ENCODE measurements around the gene FBL. TPM values are rescaled to one million over a fixed set of nuclear protein-coding genes. Genes with fewer than 3 reads are reported as not detected.

Gene FBL
- polyA plus RNA-seq, 1 of the 3 experiments (the other 2 are of a cell fraction): 371 TPM

DNA sequence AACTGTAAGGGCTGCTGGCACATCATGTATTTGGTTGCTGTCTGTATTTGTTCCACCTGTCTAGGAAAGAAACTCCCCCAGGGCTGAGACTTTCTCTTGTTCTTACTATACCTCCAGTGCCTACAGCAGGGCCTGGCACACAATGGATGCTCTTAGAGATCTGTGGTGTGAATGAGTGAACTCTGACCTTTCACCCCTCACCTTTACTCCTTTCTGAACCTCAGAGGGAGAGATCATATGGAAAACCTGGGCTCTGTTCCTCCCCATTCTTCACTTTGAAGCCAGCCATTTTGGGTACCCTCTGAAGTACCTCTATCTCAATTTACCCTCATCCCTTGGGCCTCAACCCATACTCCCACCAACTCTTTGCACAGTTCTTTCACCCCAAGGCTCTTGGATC, 15.3 kb downstream of the FBL start:
- no peaks in the 10 kb centered on the region for H3K27me3 ChIP-seq (ENCODE audit: insufficient read depth)

More for the DNA sequence above, 15.3 kb downstream of the FBL start:
- Histone ChIP-seq H4K20me1 (ENCODE audit: insufficient read depth) (no peaks in the 10 kb centered on the region), H3K27ac (ENCODE audit: low read depth in 2 of 2, low read length in 1 of 2) (no peak overlapping the region), H3K36me3 (replicated peaks in 1 of 2; ENCODE audit: control insufficient read depth in 1 of 2, insufficient read depth in 2 of 2, low read length in 1 of 2) (peaks cover 35 to 52% of the 10 kb centered on the region in 2 experiments), H3K4me1 (ENCODE audit: control insufficient read depth in 1 of 2, insufficient read depth in 2 of 2, low read depth in 1 of 2, low read length in 1 of 2) (peaks cover 0 to 16% of the 10 kb centered on the region in 2 experiments; a peak in 2 of 4 replicates), H3K9me3 (no peaks in the 10 kb centered on the region), H3K4me2 (no peak overlapping the region), H3F3A (replicated peaks; ENCODE audit: insufficient read depth) (peaks cover 5% of the 10 kb centered on the region), H3K79me2 (ENCODE audit: insufficient read depth) (peaks cover 20% of the 10 kb centered on the region), H3K4me3 (ENCODE audit: low read depth in 2 of 2, low read length in 1 of 2) (no peak overlapping the region), H3K9ac (no peak overlapping the region), H2AFZ (ENCODE audit: low read depth) (no peak overlapping the region), H3K9me2 (no peaks in the 10 kb centered on the region)
- POLR2A ChIA-PET: no interaction called here
- DNase-seq: no peak
- TF ChIP-seq SIN3A (IDR thresholded peaks at IDR 0.05; ENCODE audit: borderline replicate concordance, low read depth, low read length): no peak
- TF ChIP-seq RCOR1 (IDR thresholded peaks at IDR 0.05; ENCODE audit: low read length): no peak
- TF ChIP-seq MEF2A (IDR thresholded peaks at IDR 0.05; ENCODE audit: borderline replicate concordance, low read depth): no peak
- no peak for TF ChIP-seq RFX5 (IDR thresholded peaks at IDR 0.05; ENCODE audit: low read length)
- TF ChIP-seq, protein P1, sequence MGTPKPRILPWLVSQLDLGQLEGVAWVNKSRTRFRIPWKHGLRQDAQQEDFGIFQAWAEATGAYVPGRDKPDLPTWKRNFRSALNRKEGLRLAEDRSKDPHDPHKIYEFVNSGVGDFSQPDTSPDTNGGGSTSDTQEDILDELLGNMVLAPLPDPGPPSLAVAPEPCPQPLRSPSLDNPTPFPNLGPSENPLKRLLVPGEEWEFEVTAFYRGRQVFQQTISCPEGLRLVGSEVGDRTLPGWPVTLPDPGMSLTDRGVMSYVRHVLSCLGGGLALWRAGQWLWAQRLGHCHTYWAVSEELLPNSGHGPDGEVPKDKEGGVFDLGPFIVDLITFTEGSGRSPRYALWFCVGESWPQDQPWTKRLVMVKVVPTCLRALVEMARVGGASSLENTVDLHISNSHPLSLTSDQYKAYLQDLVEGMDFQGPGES (IDR thresholded peaks at IDR 0.05; ENCODE audit: low read depth, low read length): no peak
- no peak for TF ChIP-seq TEAD4 (IDR thresholded peaks at IDR 0.05; ENCODE audit: borderline replicate concordance, insufficient read depth)
- TF ChIP-seq GATA2 (CRISPR knock-in tag; IDR thresholded peaks at IDR 0.05): no peak
- TF ChIP-seq NRF1 (IDR thresholded peaks at IDR 0.05; ENCODE audit: low read depth, low read length): no peak
- TF ChIP-seq, protein P2, sequence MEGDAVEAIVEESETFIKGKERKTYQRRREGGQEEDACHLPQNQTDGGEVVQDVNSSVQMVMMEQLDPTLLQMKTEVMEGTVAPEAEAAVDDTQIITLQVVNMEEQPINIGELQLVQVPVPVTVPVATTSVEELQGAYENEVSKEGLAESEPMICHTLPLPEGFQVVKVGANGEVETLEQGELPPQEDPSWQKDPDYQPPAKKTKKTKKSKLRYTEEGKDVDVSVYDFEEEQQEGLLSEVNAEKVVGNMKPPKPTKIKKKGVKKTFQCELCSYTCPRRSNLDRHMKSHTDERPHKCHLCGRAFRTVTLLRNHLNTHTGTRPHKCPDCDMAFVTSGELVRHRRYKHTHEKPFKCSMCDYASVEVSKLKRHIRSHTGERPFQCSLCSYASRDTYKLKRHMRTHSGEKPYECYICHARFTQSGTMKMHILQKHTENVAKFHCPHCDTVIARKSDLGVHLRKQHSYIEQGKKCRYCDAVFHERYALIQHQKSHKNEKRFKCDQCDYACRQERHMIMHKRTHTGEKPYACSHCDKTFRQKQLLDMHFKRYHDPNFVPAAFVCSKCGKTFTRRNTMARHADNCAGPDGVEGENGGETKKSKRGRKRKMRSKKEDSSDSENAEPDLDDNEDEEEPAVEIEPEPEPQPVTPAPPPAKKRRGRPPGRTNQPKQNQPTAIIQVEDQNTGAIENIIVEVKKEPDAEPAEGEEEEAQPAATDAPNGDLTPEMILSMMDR (IDR thresholded peaks at IDR 0.05): no peak
- no peak for TF ChIP-seq FOSL2 (IDR thresholded peaks at IDR 0.05; ENCODE audit: borderline replicate concordance, low read depth)
- no peak for TF ChIP-seq MXI1 (IDR thresholded peaks at IDR 0.05; ENCODE audit: low read depth, low read length)
- no peak for TF ChIP-seq NFIC (IDR thresholded peaks at IDR 0.05; ENCODE audit: borderline replicate concordance)
- no peak for TF ChIP-seq YY1 (IDR thresholded peaks at IDR 0.05; ENCODE audit: low read depth)
- TF ChIP-seq ELF1 (IDR thresholded peaks at IDR 0.05): no peak
- TF ChIP-seq, protein P3, sequence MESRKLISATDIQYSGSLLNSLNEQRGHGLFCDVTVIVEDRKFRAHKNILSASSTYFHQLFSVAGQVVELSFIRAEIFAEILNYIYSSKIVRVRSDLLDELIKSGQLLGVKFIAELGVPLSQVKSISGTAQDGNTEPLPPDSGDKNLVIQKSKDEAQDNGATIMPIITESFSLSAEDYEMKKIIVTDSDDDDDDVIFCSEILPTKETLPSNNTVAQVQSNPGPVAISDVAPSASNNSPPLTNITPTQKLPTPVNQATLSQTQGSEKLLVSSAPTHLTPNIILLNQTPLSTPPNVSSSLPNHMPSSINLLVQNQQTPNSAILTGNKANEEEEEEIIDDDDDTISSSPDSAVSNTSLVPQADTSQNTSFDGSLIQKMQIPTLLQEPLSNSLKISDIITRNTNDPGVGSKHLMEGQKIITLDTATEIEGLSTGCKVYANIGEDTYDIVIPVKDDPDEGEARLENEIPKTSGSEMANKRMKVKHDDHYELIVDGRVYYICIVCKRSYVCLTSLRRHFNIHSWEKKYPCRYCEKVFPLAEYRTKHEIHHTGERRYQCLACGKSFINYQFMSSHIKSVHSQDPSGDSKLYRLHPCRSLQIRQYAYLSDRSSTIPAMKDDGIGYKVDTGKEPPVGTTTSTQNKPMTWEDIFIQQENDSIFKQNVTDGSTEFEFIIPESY (IDR thresholded peaks at IDR 0.05; ENCODE audit: borderline replicate concordance, low read depth): no peak
- no peak for TF ChIP-seq EZH2phosphoT487 (IDR thresholded peaks at IDR 0.05; ENCODE audit: borderline replicate concordance, low read depth)
- TF ChIP-seq, protein P4, sequence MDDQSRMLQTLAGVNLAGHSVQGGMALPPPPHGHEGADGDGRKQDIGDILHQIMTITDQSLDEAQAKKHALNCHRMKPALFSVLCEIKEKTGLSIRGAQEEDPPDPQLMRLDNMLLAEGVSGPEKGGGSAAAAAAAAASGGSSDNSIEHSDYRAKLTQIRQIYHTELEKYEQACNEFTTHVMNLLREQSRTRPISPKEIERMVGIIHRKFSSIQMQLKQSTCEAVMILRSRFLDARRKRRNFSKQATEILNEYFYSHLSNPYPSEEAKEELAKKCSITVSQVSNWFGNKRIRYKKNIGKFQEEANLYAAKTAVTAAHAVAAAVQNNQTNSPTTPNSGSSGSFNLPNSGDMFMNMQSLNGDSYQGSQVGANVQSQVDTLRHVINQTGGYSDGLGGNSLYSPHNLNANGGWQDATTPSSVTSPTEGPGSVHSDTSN (IDR thresholded peaks at IDR 0.05): no peak
- no peak for TF ChIP-seq RXRA (IDR thresholded peaks at IDR 0.05; ENCODE audit: borderline replicate concordance, low read depth)
- no peak for TF ChIP-seq FOXM1 (IDR thresholded peaks at IDR 0.05; ENCODE audit: low read depth)
- TF ChIP-seq, protein P5, sequence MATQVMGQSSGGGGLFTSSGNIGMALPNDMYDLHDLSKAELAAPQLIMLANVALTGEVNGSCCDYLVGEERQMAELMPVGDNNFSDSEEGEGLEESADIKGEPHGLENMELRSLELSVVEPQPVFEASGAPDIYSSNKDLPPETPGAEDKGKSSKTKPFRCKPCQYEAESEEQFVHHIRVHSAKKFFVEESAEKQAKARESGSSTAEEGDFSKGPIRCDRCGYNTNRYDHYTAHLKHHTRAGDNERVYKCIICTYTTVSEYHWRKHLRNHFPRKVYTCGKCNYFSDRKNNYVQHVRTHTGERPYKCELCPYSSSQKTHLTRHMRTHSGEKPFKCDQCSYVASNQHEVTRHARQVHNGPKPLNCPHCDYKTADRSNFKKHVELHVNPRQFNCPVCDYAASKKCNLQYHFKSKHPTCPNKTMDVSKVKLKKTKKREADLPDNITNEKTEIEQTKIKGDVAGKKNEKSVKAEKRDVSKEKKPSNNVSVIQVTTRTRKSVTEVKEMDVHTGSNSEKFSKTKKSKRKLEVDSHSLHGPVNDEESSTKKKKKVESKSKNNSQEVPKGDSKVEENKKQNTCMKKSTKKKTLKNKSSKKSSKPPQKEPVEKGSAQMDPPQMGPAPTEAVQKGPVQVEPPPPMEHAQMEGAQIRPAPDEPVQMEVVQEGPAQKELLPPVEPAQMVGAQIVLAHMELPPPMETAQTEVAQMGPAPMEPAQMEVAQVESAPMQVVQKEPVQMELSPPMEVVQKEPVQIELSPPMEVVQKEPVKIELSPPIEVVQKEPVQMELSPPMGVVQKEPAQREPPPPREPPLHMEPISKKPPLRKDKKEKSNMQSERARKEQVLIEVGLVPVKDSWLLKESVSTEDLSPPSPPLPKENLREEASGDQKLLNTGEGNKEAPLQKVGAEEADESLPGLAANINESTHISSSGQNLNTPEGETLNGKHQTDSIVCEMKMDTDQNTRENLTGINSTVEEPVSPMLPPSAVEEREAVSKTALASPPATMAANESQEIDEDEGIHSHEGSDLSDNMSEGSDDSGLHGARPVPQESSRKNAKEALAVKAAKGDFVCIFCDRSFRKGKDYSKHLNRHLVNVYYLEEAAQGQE (IDR thresholded peaks at IDR 0.05; ENCODE audit: low read depth, low read length): no peak
- CTCF ChIA-PET: no interaction called here
